Pancreas (tissue), 10 donors: ENCODE measurements around the gene GPR183. TPM values are rescaled to one million over a fixed set of nuclear protein-coding genes. Genes with fewer than 3 reads are reported as not detected.

Experiments used
- ATAC-seq, 4 donors: fragments of 200-7000 bp; cut with Tn5 transposase; one replicate each; pipeline versions ENCODE4 v1.8.0 to v1.9.1; 2020; ENCODE audit warnings: mild to moderate bottlenecking in 4 of 4, moderate library complexity in 4 of 4
- DNase-seq, 6 donors: peaks; one replicate each; pipeline ENCODE4 v3.0.0-alpha.2; 2020
- FAIRE-seq: peaks from 2 replicates; lab custom pipeline; 2012; peaks lifted over from hg19 to GRCh38; lab: Jason Lieb, UNC
- H3K27ac ChIP-seq, 4 donors: fragments of 200-600 bp; sonication (generic); 1 replicate in 3 of 4; 2 replicates in 1 of 4; pipeline versions ENCODE4 v1.5.0 to v1.8.0; 2020
- H3K27me3 ChIP-seq, 4 donors: fragments of 200-600 bp; one replicate each; pipeline ENCODE4 v1.8.0; 2021
- H3K36me3 ChIP-seq, 3 donors: fragments of 200-600 bp; sonication (generic) in 1 of 3; one replicate each; pipeline versions ENCODE4 v1.5.0 to v1.8.0; 2020 to 2021
- H3K4me1 ChIP-seq, 3 donors: fragments of 200-600 bp; one replicate each; pipeline ENCODE4 v1.8.0; 2021
- H3K4me3 ChIP-seq, 4 donors: fragments of 200-600 bp; sonication (generic) in 2 of 4; one replicate each; pipeline versions ENCODE4 v1.5.0 to v1.8.0; 2020 to 2021
- H3K9me3 ChIP-seq, 4 donors: fragments of 200-600 bp; one replicate each; pipeline ENCODE4 v1.8.0; 2021
- WGBS, 2 donors: extraction: QIAGEN DNeasy Blood & Tissue Kit; methylation state at CpG; one replicate each; pipeline ENCODE4 v1.1.7; 2013; 5-methylcytosine and 5-hydroxymethylcytosine counted together
- intact Hi-C, 3 donors: fragments of 100-400 bp; cut with DNase I; formaldehyde crosslinking; loops; one replicate each; pipeline versions ENCODE4 v1.11.1 to v1.14.2; 2022
- polyA plus RNA-seq, 2 donors: library from polyadenylated mRNA; stranded (reverse); fragments of 200-250 nt; gene quantifications; one replicate each; pipeline ENCODE4 v1.2.3, GENCODE V29; 2013
- total RNA-seq, 6 donors: library from RNA; stranded (reverse); fragmentation: NEBNext Ultra II Directional in 4 of 6; extraction: Animal tissue kit (Norgen Biotek cat#: 25700) in 4 of 6; gene quantifications; one replicate each; pipeline versions ENCODE4 v1.2.1 to v1.2.4, GENCODE V29; 2021 to 2023
- TF ChIP-seq, protein P1 (sequence below), 4 donors: fragments of 200-600 bp; sonication (generic) in 3 of 4; IDR thresholded peaks; one replicate each; pipeline versions ENCODE4 v1.5.0 to v1.8.0; 2021; ENCODE audit warnings: antibody characterized with exemption in 4 of 4
- donor health status: healthy with polysubstance abuse.
- donor health status: DM: no; HTN: no; CAD: no; lungs with moderate emphysema.
- donor health status: DM: no; HTN: no; CAD: no.
- donor health status: control.
- donor health status: control.
- donor health status: Bipolar disorder and iron deficiency.
- donor health status: DM: yes; HTN: yes; CAD: no.
- donor health status: DM: no; HTN: no; CAD: no.
- donor health status: DM: no; HTN: no; CAD: no.
- donor health status: DM: yes; HTN: yes; CAD: no.

The GPR183 gene
- total and polyA plus RNA-seq, 8 donors: 0.23 to 3.5 (median 0.97) TPM

DNA sequence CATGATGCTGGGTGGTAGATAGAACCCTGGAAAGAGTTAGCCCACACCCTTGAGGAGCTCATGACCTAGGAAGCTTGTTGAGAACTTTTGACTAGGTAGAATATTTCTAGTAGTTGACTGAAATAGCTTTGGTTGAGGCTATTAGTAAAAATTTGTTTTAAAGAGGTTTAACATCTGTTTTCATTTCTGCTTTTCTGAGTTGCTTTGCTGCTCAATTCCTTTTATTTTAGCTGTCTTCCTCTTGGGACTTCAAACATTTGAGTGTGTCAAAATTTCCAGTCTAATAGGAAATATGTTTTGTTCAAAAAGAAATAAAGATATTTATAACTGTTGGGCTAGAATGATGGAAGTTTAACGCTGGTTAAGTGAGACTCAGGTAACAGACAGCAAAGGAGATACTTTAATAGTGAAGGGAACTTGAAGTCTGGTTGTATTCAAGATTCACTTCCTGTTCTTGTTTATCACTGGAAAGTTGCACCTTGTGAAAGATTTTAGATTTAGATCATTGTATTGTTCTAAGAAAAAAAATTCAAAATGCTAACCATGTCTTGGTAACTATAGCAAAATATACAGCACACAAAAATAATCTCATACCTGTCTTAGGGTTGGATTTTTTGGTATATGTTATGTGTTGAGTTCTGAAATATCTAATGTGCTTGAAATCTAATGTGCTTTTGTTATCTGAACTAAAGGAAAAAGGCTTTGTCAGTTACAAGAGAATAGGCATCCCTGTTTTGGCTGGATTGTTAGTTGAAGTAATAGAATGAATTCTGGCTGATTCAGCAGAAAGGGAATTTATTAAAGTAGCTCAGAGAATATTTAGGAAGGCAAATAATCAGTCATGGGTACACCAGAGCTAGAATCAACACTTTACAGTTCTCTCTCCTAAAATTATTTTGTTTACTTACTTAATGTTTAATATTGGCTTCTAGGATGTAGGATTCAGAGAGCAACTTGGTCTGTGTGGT is 24.7 kb downstream of the GPR183 start:
- Histone ChIP-seq H3K4me3 (no peak overlapping the region), H3K36me3 (no peaks in the 10 kb centered on the region), H3K27ac (peak overlapping the region in 2 of 4 donors; percentile 20 to 56), H3K9me3 (no peaks in the 10 kb centered on the region), H3K27me3 (no peaks in the 10 kb centered on the region), H3K4me1 (peaks cover 0 to 11% (median 9%) of the 10 kb centered on the region in 3 donors)
- ATAC-seq (peak in 1 of 4 donors; percentile 8), FAIRE-seq (no peak), DNase-seq (no peak)
- intact Hi-C loops: no loop called here
- TF ChIP-seq, protein P1, sequence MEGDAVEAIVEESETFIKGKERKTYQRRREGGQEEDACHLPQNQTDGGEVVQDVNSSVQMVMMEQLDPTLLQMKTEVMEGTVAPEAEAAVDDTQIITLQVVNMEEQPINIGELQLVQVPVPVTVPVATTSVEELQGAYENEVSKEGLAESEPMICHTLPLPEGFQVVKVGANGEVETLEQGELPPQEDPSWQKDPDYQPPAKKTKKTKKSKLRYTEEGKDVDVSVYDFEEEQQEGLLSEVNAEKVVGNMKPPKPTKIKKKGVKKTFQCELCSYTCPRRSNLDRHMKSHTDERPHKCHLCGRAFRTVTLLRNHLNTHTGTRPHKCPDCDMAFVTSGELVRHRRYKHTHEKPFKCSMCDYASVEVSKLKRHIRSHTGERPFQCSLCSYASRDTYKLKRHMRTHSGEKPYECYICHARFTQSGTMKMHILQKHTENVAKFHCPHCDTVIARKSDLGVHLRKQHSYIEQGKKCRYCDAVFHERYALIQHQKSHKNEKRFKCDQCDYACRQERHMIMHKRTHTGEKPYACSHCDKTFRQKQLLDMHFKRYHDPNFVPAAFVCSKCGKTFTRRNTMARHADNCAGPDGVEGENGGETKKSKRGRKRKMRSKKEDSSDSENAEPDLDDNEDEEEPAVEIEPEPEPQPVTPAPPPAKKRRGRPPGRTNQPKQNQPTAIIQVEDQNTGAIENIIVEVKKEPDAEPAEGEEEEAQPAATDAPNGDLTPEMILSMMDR (IDR thresholded peaks at IDR 0.05): no peak
- WGBS, 2 donors: 75 to 84% methylated on average over 1 of the region's 1 CpG

DNA sequence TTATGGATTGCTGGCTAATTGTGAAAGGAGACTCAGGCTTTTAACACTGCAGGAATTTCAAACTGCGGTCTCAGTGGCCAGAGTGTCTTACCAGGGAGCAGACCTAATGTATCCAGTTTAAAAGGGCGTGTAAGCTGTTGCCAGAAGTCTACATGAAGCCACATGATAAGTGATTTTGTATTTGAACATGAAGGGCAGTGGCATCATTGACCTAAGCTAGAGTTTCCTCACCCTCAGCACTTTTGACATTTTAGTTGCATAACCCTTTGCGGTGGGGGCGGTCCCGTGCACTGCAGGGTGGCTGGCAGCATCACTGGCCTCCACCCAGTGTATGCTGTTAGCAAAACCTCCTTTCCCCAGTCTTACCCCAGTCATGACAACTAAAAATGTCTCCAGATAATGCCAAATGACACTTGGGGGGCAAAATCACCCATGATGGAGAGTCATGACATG is 25.4 kb downstream of the GPR183 start:
- DNase-seq (peak in 1 of 6 donors; percentile 36), ATAC-seq (peak in 3 of 4 donors; percentile 39 to 75 (median 69)), FAIRE-seq (no peak)
- WGBS, 2 donors: 92 to 96% methylated on average over 5 of the region's 5 CpGs
- Histone ChIP-seq H3K27ac (peak overlapping the region in 2 of 4 donors; percentile 20 to 56), H3K36me3 (no peaks in the 10 kb centered on the region), H3K4me3 (no peak overlapping the region), H3K9me3 (no peaks in the 10 kb centered on the region), H3K4me1 (peaks cover 0 to 11% (median 9%) of the 10 kb centered on the region in 3 donors), H3K27me3 (no peaks in the 10 kb centered on the region)
- intact Hi-C loops: no loop called here
- TF ChIP-seq, protein P1 (IDR thresholded peaks at IDR 0.05): no peak

DNA sequence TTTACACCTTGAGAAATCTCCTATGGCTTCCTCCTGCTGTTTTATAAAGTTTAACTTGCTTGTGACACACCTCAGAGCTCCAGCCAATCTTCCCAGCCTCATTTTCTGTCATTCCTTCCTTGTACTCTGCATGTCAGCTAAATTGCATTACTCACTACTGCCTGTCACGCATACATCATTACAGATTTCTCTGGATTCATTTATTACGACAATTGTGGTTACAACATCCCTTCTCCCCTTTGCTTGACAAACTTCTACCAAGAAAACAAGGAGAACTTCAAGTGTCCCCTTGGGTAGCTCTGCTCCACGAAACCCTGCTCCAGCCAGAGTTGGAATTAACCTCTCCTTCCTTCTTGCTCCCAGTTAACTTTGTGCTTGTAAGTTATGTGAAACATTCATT is 27.0 kb downstream of the GPR183 start:
- TF ChIP-seq, protein P1 (IDR thresholded peaks at IDR 0.05): no peak
- peak in 3 of 4 donors; percentile 29 to 69 (median 40) for ATAC-seq
- no peak for DNase-seq
- no peak overlapping the region for H3K4me3 ChIP-seq
- no peaks in the 10 kb centered on the region for H3K9me3 ChIP-seq
- intact Hi-C loops: no loop called here
- no peak for FAIRE-seq
- H3K27me3 ChIP-seq: no peaks in the 10 kb centered on the region
- no peak overlapping the region for H3K27ac ChIP-seq
- H3K4me1 ChIP-seq: peaks cover 0 to 4% (median 0%) of the 10 kb centered on the region in 3 donors
- H3K36me3 ChIP-seq: no peaks in the 10 kb centered on the region
- WGBS, 2 donors: 78 to 87% methylated on average over 3 of the region's 3 CpGs

- H3K27me3 ChIP-seq: no peaks in the 10 kb centered on the region
- DNase-seq (no peak), FAIRE-seq (no peak), ATAC-seq (no peak)
- no peaks in the 10 kb centered on the region for H3K36me3 ChIP-seq
- TF ChIP-seq, protein P1 (IDR thresholded peaks at IDR 0.05): no peak
- H3K4me1 ChIP-seq: peaks cover 0 to 3% (median 0%) of the 10 kb centered on the region in 3 donors
- no peak overlapping the region for H3K27ac ChIP-seq
- intact Hi-C loops: no loop called here
- WGBS, 2 donors: 83 to 92% methylated on average over 2 of the region's 2 CpGs
- no peaks in the 10 kb centered on the region for H3K9me3 ChIP-seq
- H3K4me3 ChIP-seq: no peak overlapping the region
These were observed 27.6 kb downstream of the GPR183 start for GRCh38 chr13:99279637-99280036.
